Measurements from ENCODE around the gene GCSAM.

GCSAM gene

DNA sequence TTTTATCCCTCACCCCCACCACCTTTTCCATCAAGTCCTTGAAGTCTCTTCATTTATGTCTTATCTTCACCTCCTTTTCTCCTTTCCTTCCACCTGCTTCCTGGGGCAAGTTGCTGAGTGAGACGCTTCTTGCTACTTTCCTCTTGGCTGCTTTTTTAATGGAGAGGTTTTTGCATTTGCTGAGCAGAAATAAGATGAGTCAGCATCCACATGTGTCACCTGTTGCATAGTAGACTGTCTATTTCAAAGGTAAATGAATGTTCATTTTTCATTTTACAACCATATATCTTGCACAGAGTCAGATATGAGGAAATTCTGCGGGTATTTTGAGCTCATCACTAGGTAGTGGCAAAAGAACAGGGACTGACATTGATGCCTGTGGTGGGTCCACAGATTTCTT, 28.3 kb downstream of the GCSAM start:
- no peak for DNase-seq (ENCODE audit: low read depth, low spot score)

- peak; percentile 69 for DNase-seq (ENCODE audit: low read depth, low spot score)
Observed at GRCh38 chr3:112101916-112102315, 31.1 kb downstream of the GCSAM start.

DNA sequence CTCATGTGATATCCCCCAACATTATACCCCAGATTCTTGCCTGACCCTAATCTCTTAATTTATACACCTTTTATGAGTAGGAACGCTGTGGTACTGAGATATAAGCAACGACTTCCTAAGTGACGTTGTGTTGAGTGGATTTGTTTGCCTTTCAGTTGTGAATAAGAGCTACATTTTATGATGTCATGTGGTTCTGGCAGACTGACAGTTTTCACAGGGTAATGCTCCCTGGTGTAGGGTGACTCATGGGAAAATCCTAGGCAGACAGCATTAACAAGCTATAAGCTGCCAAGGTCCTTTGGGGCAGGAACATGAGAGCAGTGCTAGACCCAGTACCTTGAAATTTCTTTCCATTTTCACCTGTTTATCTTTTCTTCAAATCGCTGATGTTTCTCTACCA, 35.7 kb downstream of the GCSAM start:
- peak; percentile 99 for DNase-seq (ENCODE audit: low read depth, low spot score)

DNA sequence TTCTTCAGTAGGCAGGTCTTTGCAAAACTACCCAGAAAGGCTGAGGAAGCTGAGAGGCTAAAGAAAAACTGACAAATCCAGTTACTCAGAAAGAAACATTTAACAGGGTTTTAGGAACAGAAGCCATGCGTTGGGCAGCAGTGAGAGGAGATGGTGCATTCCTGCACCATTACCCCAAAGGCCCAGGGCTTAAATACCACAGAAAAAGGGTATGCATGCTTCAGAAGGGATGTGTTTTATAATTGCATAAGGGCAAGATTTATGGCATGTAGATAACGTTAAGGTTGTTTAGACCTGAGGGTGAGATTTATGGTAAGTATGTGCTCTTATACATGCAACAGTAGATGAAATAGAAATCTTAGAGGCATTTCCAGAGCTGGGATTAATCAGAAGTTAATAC, 36.9 kb downstream of the GCSAM start:
- no peak for DNase-seq (ENCODE audit: low read depth, low spot score)

GRCh38 chr3:112095731-112096130, 37.3 kb downstream of the GCSAM start:
- no peak for DNase-seq (ENCODE audit: low read depth, low spot score)

DNA sequence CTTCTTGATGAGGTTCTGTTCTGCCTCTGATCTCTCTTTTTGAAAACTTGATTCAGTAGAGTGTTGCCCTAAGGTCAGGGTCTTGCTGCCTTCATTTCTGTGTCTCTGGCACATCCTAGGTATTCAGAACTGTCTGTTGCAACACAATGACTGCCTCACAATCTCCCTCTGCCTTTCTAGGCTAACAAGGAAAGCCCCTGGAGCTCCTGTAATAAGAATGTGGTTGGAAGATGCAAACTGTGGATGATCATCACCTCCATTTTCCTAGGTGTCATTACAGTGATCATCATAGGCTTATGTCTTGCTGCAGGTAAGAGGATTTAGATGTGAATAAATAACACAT, 39.9 kb downstream of the GCSAM start:
- no peak for DNase-seq (ENCODE audit: low read depth, low spot score)

GRCh38 chr3:112092496-112093179, 40.4 kb downstream of the GCSAM start:
- peak; percentile 81 for DNase-seq (ENCODE audit: low read depth, low spot score)

DNA sequence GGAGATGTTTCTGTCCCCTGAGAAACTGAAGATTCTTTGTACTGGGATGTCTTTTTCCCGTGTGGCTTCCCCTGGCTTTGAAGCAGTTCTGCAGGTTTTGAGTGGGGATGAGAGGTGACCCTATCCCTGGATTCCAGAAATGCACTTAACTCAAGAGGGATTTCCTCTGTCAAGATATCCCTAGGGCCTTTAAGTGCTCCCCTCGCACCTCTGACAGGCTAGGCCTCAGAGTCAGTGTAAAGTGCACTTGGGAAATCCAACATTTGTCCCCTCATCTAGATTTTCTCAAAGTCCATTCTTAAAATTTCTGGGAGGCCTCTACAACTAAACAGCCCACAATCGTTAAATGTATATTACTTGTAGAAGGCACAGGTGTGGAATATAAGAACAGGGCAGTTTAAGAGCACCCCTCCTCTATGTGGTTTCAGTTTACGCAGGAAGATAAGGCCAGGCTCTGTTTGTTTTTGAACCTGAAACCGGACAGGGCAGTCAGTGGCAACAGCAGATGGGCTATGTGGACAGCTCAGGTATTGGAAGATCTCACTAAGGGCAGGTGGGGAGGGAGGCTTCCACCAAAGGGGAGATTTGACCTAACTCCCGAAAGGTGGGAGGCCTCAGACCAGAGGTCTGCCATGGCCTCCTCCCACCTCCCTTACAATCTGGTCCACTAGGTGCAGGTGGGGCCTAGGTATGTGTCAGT, 42.0 kb downstream of the GCSAM start:
- DNase-seq (ENCODE audit: low read depth, low spot score): no peak

GRCh38 chr3:112089956-112090886, 42.8 kb downstream of the GCSAM start:
- DNase-seq (ENCODE audit: low read depth, low spot score): no peak

DNA sequence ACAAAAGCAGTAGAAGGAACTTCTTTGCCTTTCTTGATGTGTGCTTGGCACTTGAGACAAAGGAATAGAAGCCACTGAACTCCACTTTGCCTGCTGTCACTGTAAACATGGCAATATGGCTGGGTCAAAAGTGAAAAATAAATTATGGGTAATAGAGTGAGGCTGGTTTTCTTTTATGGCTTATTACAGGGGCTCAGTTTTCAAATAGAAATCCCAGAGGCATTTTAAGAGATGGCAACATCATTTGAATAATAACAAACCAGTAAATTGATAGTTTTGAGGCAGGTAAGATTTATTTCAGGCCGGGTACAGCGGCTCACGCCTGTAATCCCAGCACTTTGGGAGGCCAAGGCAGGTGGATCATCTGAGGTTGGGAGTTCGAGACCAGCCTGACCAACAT, 44.1 kb downstream of the GCSAM start:
- no peak for DNase-seq (ENCODE audit: low read depth, low spot score)

- DNase-seq (ENCODE audit: low read depth, low spot score): no peak
Observed at GRCh38 chr3:112087746-112088145, 45.3 kb downstream of the GCSAM start.

- peak; percentile 47 for DNase-seq (ENCODE audit: low read depth, low spot score)
Observed at GRCh38 chr3:112086875-112087524, 46.0 kb downstream of the GCSAM start.

DNA sequence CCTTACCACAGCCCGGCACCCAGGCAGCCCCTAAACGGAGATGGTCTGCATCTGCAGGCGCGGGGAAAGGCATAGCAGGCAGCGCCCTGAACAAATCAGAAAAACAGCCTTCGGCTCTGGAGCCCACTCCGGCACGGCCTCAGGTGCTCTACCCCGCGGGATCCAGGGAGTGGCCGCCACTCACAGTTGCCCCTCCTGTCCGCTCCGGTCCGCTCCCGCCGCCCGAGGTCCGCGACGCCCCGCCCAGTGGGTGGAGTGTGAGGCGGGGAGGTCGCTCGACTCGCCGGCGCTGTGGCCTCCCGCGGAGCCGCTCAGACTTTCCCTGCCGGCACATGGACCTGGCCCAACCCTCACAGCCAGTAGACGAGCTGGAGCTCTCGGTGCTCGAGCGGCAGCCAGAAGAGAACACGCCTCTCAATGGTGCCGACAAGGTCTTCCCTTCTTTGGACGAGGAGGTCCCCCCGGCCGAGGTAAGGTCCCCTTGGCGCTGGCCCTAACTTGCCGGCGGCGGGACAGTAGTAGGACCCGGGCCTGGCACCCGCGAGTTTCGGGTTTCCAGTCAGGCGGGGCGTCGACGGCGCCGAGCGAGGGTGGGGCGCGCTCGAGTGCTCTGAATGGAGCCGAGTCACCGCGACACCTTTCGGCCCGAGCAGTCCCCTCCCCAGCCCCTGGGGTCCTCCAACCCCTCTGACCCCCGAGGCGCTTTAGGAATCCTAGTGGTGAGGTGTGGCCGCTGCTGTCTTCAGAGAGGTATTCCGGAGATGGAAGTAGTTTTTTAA, 46.8 kb downstream of the GCSAM start, which contains the start of gene C3orf52:
Gene C3orf52 (plus strand): TSS at position 314 of the 779 bp plus-strand sequence. CDS start 19 bp downstream, at position 333.
- DNase-seq (ENCODE audit: low read depth, low spot score): peak; percentile 95

- DNase-seq (ENCODE audit: low read depth, low spot score): no peak
Observed at GRCh38 chr3:112085735-112086075, 47.3 kb downstream of the GCSAM start.

- no peak for DNase-seq (ENCODE audit: low read depth, low spot score)
Observed at GRCh38 chr3:112084980-112085705, 47.9 kb downstream of the GCSAM start.

GRCh38 chr3:112083239-112083638, 49.8 kb downstream of the GCSAM start:
- no peak for DNase-seq (ENCODE audit: low read depth, low spot score)

DNA sequence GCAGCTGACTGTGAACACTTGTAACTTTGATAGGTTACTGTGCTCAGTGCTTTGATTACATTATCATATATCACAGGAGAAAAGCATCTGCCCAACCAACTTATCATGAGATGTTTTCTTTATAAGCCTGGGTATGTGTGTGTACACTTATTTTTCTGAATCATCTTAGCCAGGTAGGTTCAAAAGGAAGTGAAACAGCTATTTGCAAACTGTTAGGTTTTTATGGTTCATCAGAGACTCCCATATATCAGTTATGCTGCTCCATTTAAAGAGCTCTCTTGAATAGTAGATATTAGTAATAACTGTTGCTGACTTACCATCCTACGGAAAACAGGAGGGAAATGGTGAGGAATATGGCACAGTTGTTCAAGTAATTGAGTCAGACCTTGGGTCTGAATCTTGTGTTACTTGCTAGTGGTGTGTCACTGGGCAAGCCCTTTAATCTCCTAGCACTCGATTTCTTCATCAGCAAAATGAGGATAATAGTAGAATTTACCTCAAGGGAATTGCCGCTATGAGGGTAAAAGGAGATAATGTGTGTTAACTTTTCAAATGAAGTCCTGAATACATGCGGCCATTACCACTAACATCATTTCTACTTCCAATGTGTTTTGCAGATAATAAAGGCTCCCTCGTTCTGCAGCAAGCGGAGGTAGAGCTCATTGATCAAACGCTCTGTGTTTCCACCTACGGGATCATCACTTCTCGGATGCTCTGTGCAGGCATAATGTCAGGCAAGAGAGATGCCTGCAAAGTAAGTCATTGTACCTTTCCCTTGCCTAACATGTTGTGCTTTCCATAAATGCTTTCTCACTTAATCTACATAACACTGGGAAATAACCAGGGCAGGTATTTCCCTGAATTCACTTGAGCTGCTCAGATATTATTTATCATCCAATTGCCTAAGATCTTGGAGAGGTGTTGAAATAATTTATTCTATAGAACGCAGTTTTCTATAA, 54.6 kb downstream of the GCSAM start:
- no peak for DNase-seq (ENCODE audit: low read depth, low spot score)

DNA sequence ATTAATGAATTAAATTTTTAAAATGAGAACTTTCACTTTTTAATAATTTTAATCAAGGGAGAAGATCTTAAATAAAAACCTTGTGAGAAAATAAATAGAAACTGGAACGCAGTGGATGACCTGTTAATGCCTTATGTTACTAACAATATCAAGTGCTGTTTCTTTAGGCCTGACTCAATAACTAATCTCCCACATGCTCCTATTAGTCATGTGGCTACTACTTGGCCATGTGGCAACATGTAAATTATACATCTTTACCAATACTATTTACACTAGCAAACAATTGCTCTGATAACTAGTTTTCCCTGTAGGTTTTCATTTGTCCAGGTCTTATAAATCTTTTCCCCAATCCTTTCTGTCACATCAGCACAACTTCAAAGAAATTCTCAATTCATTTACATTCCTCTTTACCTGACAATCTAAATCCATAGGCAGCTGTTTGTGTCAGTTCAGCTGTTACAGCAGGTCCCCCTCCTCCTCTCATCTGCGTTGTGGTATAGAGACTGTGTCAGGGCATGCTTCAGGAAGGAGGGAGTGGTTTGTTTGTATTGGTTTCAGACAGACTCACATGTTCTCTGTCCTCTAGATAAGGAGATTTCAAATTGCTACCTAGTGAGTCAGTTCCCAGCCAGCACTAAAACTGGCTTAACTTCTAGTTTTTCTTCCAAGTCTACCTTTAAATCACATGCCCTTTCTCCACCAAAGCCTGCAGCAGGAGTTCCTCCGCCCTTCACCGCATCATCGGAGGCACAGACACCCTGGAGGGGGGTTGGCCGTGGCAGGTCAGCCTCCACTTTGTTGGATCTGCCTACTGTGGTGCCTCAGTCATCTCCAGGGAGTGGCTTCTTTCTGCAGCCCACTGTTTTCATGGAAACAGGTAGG, 58.2 kb downstream of the GCSAM start:
- peak; percentile 92 for DNase-seq (ENCODE audit: low read depth, low spot score)
